H9 (cell line): ENCODE data around the gene HECTD3. TPM values are rescaled to one million over a fixed set of nuclear protein-coding genes. Genes with fewer than 3 reads are reported as not detected.

Source experiments
- DNase-seq: peaks from one replicate; pipeline ENCODE4 v3.0.0-alpha.2; 2017
- H2AFZ ChIP-seq: one replicate; pipeline ENCODE4 v1.6.1; 2013; ENCODE audit warnings: mild to moderate bottlenecking, low read length, control low read depth, moderate library complexity
- H2AK5ac ChIP-seq: 2 replicates; pipeline ENCODE4 v1.6.1; 2013; ENCODE audit warnings: low read length, control low read depth, mixed read lengths; ENCODE audit not compliant: insufficient read length
- H2BK120ac ChIP-seq: one replicate; pipeline ENCODE4 v1.6.1; 2013; ENCODE audit warnings: low read depth, mild to moderate bottlenecking, low read length, control low read depth, inconsistent platforms; ENCODE audit not compliant: poor library complexity, severe bottlenecking
- H2BK12ac ChIP-seq: 2 replicates; pipeline ENCODE4 v1.6.1; 2013; ENCODE audit warnings: low read length, control low read depth, mixed read lengths, low read depth; ENCODE audit not compliant: insufficient read length
- H2BK15ac ChIP-seq: 2 replicates; pipeline ENCODE4 v1.6.1; 2013; ENCODE audit warnings: low read depth, low read length, control low read depth
- H2BK20ac ChIP-seq: one replicate; pipeline ENCODE4 v1.6.1; 2013; ENCODE audit warnings: low read depth, mild to moderate bottlenecking, low read length, control low read depth, inconsistent platforms; ENCODE audit not compliant: poor library complexity, severe bottlenecking
- H2BK5ac ChIP-seq: 2 replicates; pipeline ENCODE4 v1.6.1; 2013; ENCODE audit warnings: low read length, control low read depth, mixed read lengths; ENCODE audit not compliant: insufficient read length
- H3K14ac ChIP-seq: 2 replicates; pipeline ENCODE4 v1.6.1; 2013; ENCODE audit warnings: low read length, control low read depth; ENCODE audit not compliant: insufficient read depth
- H3K18ac ChIP-seq: 2 replicates; pipeline ENCODE4 v1.6.1; 2013; ENCODE audit warnings: low read depth, mild to moderate bottlenecking, mixed read lengths, low read length, control low read depth; ENCODE audit not compliant: insufficient read length
- H3K23ac ChIP-seq: 2 replicates; pipeline ENCODE4 v1.6.1; 2013; ENCODE audit warnings: low read length, control low read depth, mixed read lengths, low read depth; ENCODE audit not compliant: insufficient read length
- H3K23me2 ChIP-seq: 2 replicates; pipeline ENCODE4 v1.6.1; 2013; ENCODE audit warnings: low read depth, mild to moderate bottlenecking, mixed read lengths, low read length, control low read depth; ENCODE audit not compliant: insufficient read length, poor library complexity, severe bottlenecking
- H3K27ac ChIP-seq: 2 replicates; pipeline ENCODE4 v1.5.1; 2013; ENCODE audit warnings: low read length, control low read depth, mixed read lengths, low read depth; ENCODE audit not compliant: insufficient read length
- H3K27me3 ChIP-seq: 2 replicates; pipeline ENCODE4 v1.6.1; 2013; ENCODE audit warnings: low read length, control low read depth, inconsistent platforms; ENCODE audit not compliant: insufficient read depth
- H3K4ac ChIP-seq: 2 replicates; pipeline ENCODE4 v1.6.1; 2013; ENCODE audit warnings: low read depth, mild to moderate bottlenecking, control low read depth, inconsistent platforms, low read length, moderate library complexity
- H3K4me1 ChIP-seq: 2 replicates; pipeline ENCODE4 v1.6.1; 2013; ENCODE audit warnings: low read length, control low read depth, inconsistent platforms; ENCODE audit not compliant: insufficient read depth
- H3K4me2 ChIP-seq: 2 replicates; pipeline ENCODE4 v1.6.1; 2013; ENCODE audit warnings: low read length, control low read depth, mixed read lengths; ENCODE audit not compliant: insufficient read length, insufficient read depth
- H3K56ac ChIP-seq: 2 replicates; pipeline ENCODE4 v1.6.1; 2013; ENCODE audit warnings: low read depth, mild to moderate bottlenecking, mixed read lengths, low read length, control low read depth; ENCODE audit not compliant: insufficient read length
- H3K79me1 ChIP-seq: 2 replicates; pipeline ENCODE4 v1.6.1; 2013; ENCODE audit warnings: low read depth, mild to moderate bottlenecking, moderate library complexity, low read length, control low read depth, inconsistent platforms; ENCODE audit not compliant: insufficient read depth, poor library complexity, severe bottlenecking
- H3K79me2 ChIP-seq: 2 replicates; pipeline ENCODE4 v1.6.1; 2013; ENCODE audit warnings: low read length, control low read depth, inconsistent platforms; ENCODE audit not compliant: insufficient read depth
- H3K9ac ChIP-seq: 2 replicates; pipeline ENCODE4 v1.6.1; 2013; ENCODE audit warnings: low read length, control low read depth, mixed read lengths; ENCODE audit not compliant: insufficient read length; ENCODE audit errors: extremely low read depth
- H3K9me3 ChIP-seq: one replicate; pipeline ENCODE4 v1.6.1; 2013; ENCODE audit warnings: low read depth, low read length, inconsistent platforms; ENCODE audit not compliant: control insufficient read depth
- H3T11ph ChIP-seq: one replicate; pipeline ENCODE4 v1.6.1; 2013; ENCODE audit warnings: mild to moderate bottlenecking, low read length, control low read depth, inconsistent platforms
- H4K20me1 ChIP-seq: one replicate; pipeline ENCODE4 v1.6.1; 2013; ENCODE audit not compliant: control insufficient read depth, insufficient read length, insufficient read depth
- H4K5ac ChIP-seq: 2 replicates; pipeline ENCODE4 v1.6.1; 2013; ENCODE audit warnings: low read depth, mild to moderate bottlenecking, mixed read lengths, low read length, control low read depth; ENCODE audit not compliant: insufficient read length
- H4K8ac ChIP-seq: replicated peaks from 2 replicates; pipeline ENCODE4 v1.6.1; 2013; ENCODE audit warnings: low read length, control low read depth, mixed read lengths, low read depth; ENCODE audit not compliant: insufficient read length
- H4K91ac ChIP-seq: 2 replicates; pipeline ENCODE4 v1.6.1; 2013; ENCODE audit warnings: low read depth, mild to moderate bottlenecking, moderate library complexity, mixed read lengths, low read length, control low read depth; ENCODE audit not compliant: insufficient read length
- H3K27ac Mint-ChIP-seq, 3 experiments: 2 replicates in 2 of 3; 3 replicates in 1 of 3; pipeline ENCODE4 v1.8.0; 2020 to 2021; ENCODE audit warnings: mixed read lengths in 3 of 3, mild to moderate bottlenecking in 1 of 3, moderate library complexity in 1 of 3
- H3K27me3 Mint-ChIP-seq: 2 replicates; pipeline ENCODE4 v1.8.0; 2021; ENCODE audit warnings: low read depth, mild to moderate bottlenecking, moderate library complexity, mixed read lengths
- H3K36me3 Mint-ChIP-seq, 3 experiments: 2 replicates in 2 of 3; 3 replicates in 1 of 3; pipeline ENCODE4 v1.8.0; 2020 to 2021; ENCODE audit warnings: low read depth in 3 of 3, mixed read lengths in 3 of 3; ENCODE audit not compliant: insufficient read depth in 1 of 3
- H3K4me1 Mint-ChIP-seq, 2 experiments: 2 replicates each; pipeline ENCODE4 v1.8.0; 2020; ENCODE audit warnings: mixed read lengths in 2 of 2
- H3K4me3 Mint-ChIP-seq, 2 experiments: 2 replicates in 1 of 2; 3 replicates in 1 of 2; pipeline ENCODE4 v1.8.0; 2020 to 2021; ENCODE audit warnings: mild to moderate bottlenecking in 2 of 2, mixed read lengths in 2 of 2, moderate library complexity in 1 of 2
- H3K9me3 Mint-ChIP-seq, 2 experiments: 2 replicates in 1 of 2; 3 replicates in 1 of 2; pipeline ENCODE4 v1.8.0; 2020; ENCODE audit warnings: mild to moderate bottlenecking in 2 of 2, mixed read lengths in 2 of 2, moderate library complexity in 1 of 2
- CTCF ChIP-seq: fragments of 200-600 bp; sonication (generic); conservative IDR thresholded peaks from 3 replicates; pipeline ENCODE4 v1.8.0; 2021; ENCODE audit warnings: antibody characterized with exemption, mild to moderate bottlenecking
- WGBS: extraction: QIAGEN DNeasy Blood & Tissue Kit; methylation state at CpG from one replicate; pipeline ENCODE4 v1.1.7; 2013; ENCODE audit warnings: missing lambda C conversion rate, low lambda C conversion rate, mixed read lengths; ENCODE audit not compliant: insufficient read length; ENCODE audit errors: extremely low coverage; 5-methylcytosine and 5-hydroxymethylcytosine counted together
- total RNA-seq: library from RNA; stranded (reverse); gene quantifications from 2 replicates; pipeline ENCODE4 v1.2.1, GENCODE V29; 2021

Gene HECTD3
- total RNA-seq, 1 experiment from 2014 or later: 36.0 TPM

GRCh38 chr1:45001011-45001481 lies 10.1 kb downstream of the HECTD3 start:
- Histone ChIP-seq H3K9me3 (no peaks in the 10 kb centered on the region), H4K5ac (no peak overlapping the region), H3K18ac (no peak overlapping the region), H2BK15ac (no peak overlapping the region), H3K79me1 (no peaks in the 10 kb centered on the region), H2BK20ac (no peak overlapping the region), H3K27me3 (no peaks in the 10 kb centered on the region), H4K8ac (no peak overlapping the region), H3K4me1 (no peaks in the 10 kb centered on the region), H3K56ac (no peak overlapping the region), H2BK120ac (no peak overlapping the region), H2AK5ac (no peak overlapping the region), H3K23me2 (no peaks in the 10 kb centered on the region), H4K91ac (no peak overlapping the region), H3T11ph (no peak overlapping the region), H3K23ac (no peak overlapping the region), H2BK12ac (no peak overlapping the region), H3K79me2 (no peaks in the 10 kb centered on the region), H3K9ac (no peak overlapping the region), H3K27ac (no peak overlapping the region), H3K4me2 (no peak overlapping the region), H3K14ac (no peak overlapping the region), H2AFZ (no peak overlapping the region), H4K20me1 (no peaks in the 10 kb centered on the region), H2BK5ac (no peak overlapping the region), H3K4ac (no peak overlapping the region)
- H3K4me3 Mint-ChIP-seq: no peak overlapping the region
- peaks cover 4 to 6% of the 10 kb centered on the region in 2 experiments; a peak in 3 of 4 replicates for H3K4me1 Mint-ChIP-seq
- H3K27ac Mint-ChIP-seq: peak overlapping the region in 2 of 3 experiments; percentile 9 to 43; a peak in 3 of 7 replicates
- peaks cover 7 to 39% (median 32%) of the 10 kb centered on the region in 3 experiments; a peak in 6 of 7 replicates for H3K36me3 Mint-ChIP-seq
- no peaks in the 10 kb centered on the region for H3K27me3 Mint-ChIP-seq
- DNase-seq: no peak
- H3K9me3 Mint-ChIP-seq: no peaks in the 10 kb centered on the region
- no CpG with 5 or more reads among the region's 7 CpGs for WGBS
- TF ChIP-seq CTCF: no peak
